Keratinocyte (primary cell): ENCODE measurements around the gene TXNL4A. TPM values are rescaled to one million over a fixed set of nuclear protein-coding genes. Genes with fewer than 3 reads are reported as not detected.

Source experiments
- DNase-seq: peaks from one replicate; pipeline ENCODE4 v3.0.0-alpha.2; 2011; ENCODE audit warnings: low read depth, missing footprints, low spot score
- FAIRE-seq: peaks from 2 replicates; lab custom pipeline; 2011; peaks lifted over from hg19 to GRCh38; lab: Jason Lieb, UNC
- H2AFZ ChIP-seq: 2 replicates; pipeline ENCODE4 v1.6.0; 2012; ENCODE audit warnings: low read length, control low read depth, inconsistent platforms; ENCODE audit not compliant: control insufficient read depth
- H3K27ac ChIP-seq: 2 replicates; pipeline ENCODE4 v1.5.1; 2011; ENCODE audit warnings: low read length; ENCODE audit not compliant: control insufficient read depth, insufficient read depth
- H3K27me3 ChIP-seq: 3 replicates; pipeline ENCODE4 v1.6.0; 2011; ENCODE audit warnings: low read length; ENCODE audit not compliant: control insufficient read depth, insufficient read depth; ENCODE audit errors: extremely low read depth
- H3K36me3 ChIP-seq, 2 experiments: 2 replicates in 1 of 2; 3 replicates in 1 of 2; pipeline ENCODE4 v1.5.1; 2011; ENCODE audit warnings: low read length in 2 of 2, mild to moderate bottlenecking in 1 of 2; ENCODE audit not compliant: control insufficient read depth in 2 of 2, insufficient read depth in 2 of 2; ENCODE audit errors: extremely low read depth in 1 of 2
- H3K4me1 ChIP-seq: 3 replicates; pipeline ENCODE4 v1.5.1; 2011; ENCODE audit warnings: low read length; ENCODE audit not compliant: control insufficient read depth, insufficient read depth; ENCODE audit errors: extremely low read depth
- H3K4me2 ChIP-seq: 3 replicates; pipeline ENCODE4 v1.6.0; 2011; ENCODE audit warnings: low read depth, low read length; ENCODE audit not compliant: control insufficient read depth, insufficient read depth; ENCODE audit errors: extremely low read depth
- H3K4me3 ChIP-seq, 3 experiments: fragments of 200-600 bp in 1 of 3; sonication (generic) in 1 of 3; 2 replicates in 2 of 3; 3 replicates in 1 of 3; pipeline ENCODE4 v1.5.1; 2011 to 2016; ENCODE audit warnings: low read length in 3 of 3, mild to moderate bottlenecking in 3 of 3, control low read depth in 2 of 3, inconsistent platforms in 1 of 3, low read depth in 1 of 3, mixed read lengths in 1 of 3, mixed run types in 1 of 3, moderate library complexity in 1 of 3; ENCODE audit not compliant: control insufficient read depth in 2 of 3, insufficient read depth in 2 of 3; ENCODE audit errors: extremely low read depth in 1 of 3
- H3K79me2 ChIP-seq: 2 replicates; pipeline ENCODE4 v1.6.0; 2012; ENCODE audit warnings: low read length; ENCODE audit not compliant: control insufficient read depth, insufficient read depth
- H3K9ac ChIP-seq: 3 replicates; pipeline ENCODE4 v1.6.0; 2011; ENCODE audit warnings: low read length; ENCODE audit not compliant: control insufficient read depth, insufficient read depth; ENCODE audit errors: extremely low read depth
- H3K9me1 ChIP-seq: 3 replicates; pipeline ENCODE4 v1.6.0; 2011; ENCODE audit warnings: low read length; ENCODE audit not compliant: control insufficient read depth, insufficient read depth; ENCODE audit errors: extremely low read depth
- H3K9me3 ChIP-seq: 2 replicates; pipeline ENCODE4 v1.5.1; 2012; ENCODE audit warnings: low read depth, low read length; ENCODE audit not compliant: control insufficient read depth
- H4K20me1 ChIP-seq: 3 replicates; pipeline ENCODE4 v1.6.0; 2011; ENCODE audit warnings: low read length; ENCODE audit not compliant: control insufficient read depth, insufficient read depth; ENCODE audit errors: extremely low read depth
- EZH2 ChIP-seq: IDR thresholded peaks from one replicate; pipeline ENCODE4 v1.6.1; 2012; ENCODE audit warnings: inconsistent platforms, mild to moderate bottlenecking, low read length, moderate library complexity
- dilution Hi-C: fragments of 300-500 bp; cut with MboI; formaldehyde crosslinking; loops from one replicate; pipeline ENCODE4 v1.7.0; 2020; ENCODE audit warnings: low sequenced_read_pairs; ENCODE audit not compliant: extremely low pct_ligation_motif_present
- polyA plus RNA-seq, 5 experiments: library from polyadenylated mRNA; depleted of rRNA in 3 of 5; stranded (reverse) in 3 of 5; stranded (forward) in 1 of 5; unstranded in 1 of 5; fragments of >200 nt; gene quantifications; 1 replicate in 1 of 5; 2 replicates in 3 of 5; 3 replicates in 1 of 5; pipeline versions ENCODE4 v1.2.1 to v1.2.3, GENCODE V29; 2011 to 2012; ENCODE audit warnings: missing spikeins in 2 of 5, low read depth in 1 of 5, low replicate concordance in 1 of 5
- TF ChIP-seq, protein P1 (sequence below), 3 experiments: IDR thresholded peaks in 1 of 3; conservative IDR thresholded peaks in 1 of 3; optimal IDR thresholded peaks in 1 of 3; 2 replicates in 2 of 3; 3 replicates in 1 of 3; pipeline versions ENCODE3 to v1.5.1; 2011; ENCODE audit warnings: low read length in 3 of 3, mild to moderate bottlenecking in 3 of 3, moderate library complexity in 2 of 3, control low read depth in 1 of 3, inconsistent platforms in 1 of 3; ENCODE audit not compliant: insufficient read depth in 2 of 3; ENCODE audit errors: extremely low read depth in 1 of 3

Gene TXNL4A
- polyA plus RNA-seq, 1 donor (not counting 4 experiments of a cell fraction or from before 2014, with no cell fraction given) = 142 TPM

- Histone ChIP-seq H4K20me1 (peaks cover 8% of the 10 kb centered on the region), H3K9me1 (no peaks in the 10 kb centered on the region), H3K36me3 (peaks cover 21 to 22% of the 10 kb centered on the region in 2 experiments), H3K4me2 (no peak overlapping the region), H3K27me3 (no peaks in the 10 kb centered on the region), H3K9ac (no peak overlapping the region), H2AFZ (no peak overlapping the region), H3K79me2 (peaks cover 83% of the 10 kb centered on the region), H3K4me3 (no peak overlapping the region), H3K27ac (no peak overlapping the region), H3K9me3 (no peaks in the 10 kb centered on the region), H3K4me1 (peaks cover 12% of the 10 kb centered on the region)
- dilution Hi-C loops = no loop called here
- TF ChIP-seq, protein P1, sequence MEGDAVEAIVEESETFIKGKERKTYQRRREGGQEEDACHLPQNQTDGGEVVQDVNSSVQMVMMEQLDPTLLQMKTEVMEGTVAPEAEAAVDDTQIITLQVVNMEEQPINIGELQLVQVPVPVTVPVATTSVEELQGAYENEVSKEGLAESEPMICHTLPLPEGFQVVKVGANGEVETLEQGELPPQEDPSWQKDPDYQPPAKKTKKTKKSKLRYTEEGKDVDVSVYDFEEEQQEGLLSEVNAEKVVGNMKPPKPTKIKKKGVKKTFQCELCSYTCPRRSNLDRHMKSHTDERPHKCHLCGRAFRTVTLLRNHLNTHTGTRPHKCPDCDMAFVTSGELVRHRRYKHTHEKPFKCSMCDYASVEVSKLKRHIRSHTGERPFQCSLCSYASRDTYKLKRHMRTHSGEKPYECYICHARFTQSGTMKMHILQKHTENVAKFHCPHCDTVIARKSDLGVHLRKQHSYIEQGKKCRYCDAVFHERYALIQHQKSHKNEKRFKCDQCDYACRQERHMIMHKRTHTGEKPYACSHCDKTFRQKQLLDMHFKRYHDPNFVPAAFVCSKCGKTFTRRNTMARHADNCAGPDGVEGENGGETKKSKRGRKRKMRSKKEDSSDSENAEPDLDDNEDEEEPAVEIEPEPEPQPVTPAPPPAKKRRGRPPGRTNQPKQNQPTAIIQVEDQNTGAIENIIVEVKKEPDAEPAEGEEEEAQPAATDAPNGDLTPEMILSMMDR (optimal IDR thresholded peaks at IDR 0.05 in 1 of 3, IDR thresholded peaks at IDR 0.05 in 1 of 3, conservative IDR thresholded peaks at IDR 0.05 in 1 of 3; ENCODE audit: extremely low read depth in 1 of 3, insufficient read depth in 2 of 3, low read length in 3 of 3) = no peak
- TF ChIP-seq EZH2 = no peak
- FAIRE-seq = no peak
- no peak for DNase-seq
These were observed 45.4 kb downstream of the TXNL4A start for GRCh38 chr18:79942786-79943607.

- Histone ChIP-seq H4K20me1 (peaks cover 5% of the 10 kb centered on the region), H3K27me3 (no peaks in the 10 kb centered on the region), H2AFZ (no peak overlapping the region), H3K4me1 (peaks cover 11% of the 10 kb centered on the region), H3K27ac (no peak overlapping the region), H3K4me3 (no peak overlapping the region), H3K79me2 (peaks cover 86% of the 10 kb centered on the region), H3K4me2 (no peak overlapping the region), H3K9ac (no peak overlapping the region), H3K9me1 (no peaks in the 10 kb centered on the region), H3K9me3 (no peaks in the 10 kb centered on the region), H3K36me3 (peaks cover 19 to 20% of the 10 kb centered on the region in 2 experiments)
- no peak for TF ChIP-seq EZH2
- TF ChIP-seq, protein P1 (optimal IDR thresholded peaks at IDR 0.05 in 1 of 3, IDR thresholded peaks at IDR 0.05 in 1 of 3, conservative IDR thresholded peaks at IDR 0.05 in 1 of 3; ENCODE audit: extremely low read depth in 1 of 3, insufficient read depth in 2 of 3, low read length in 3 of 3) = no peak
- DNase-seq = no peak
- no peak for FAIRE-seq
- dilution Hi-C loops = no loop called here
These were observed 46.2 kb downstream of the TXNL4A start for GRCh38 chr18:79942211-79942610.
